PFSK-1 (cell line): Measurements from ENCODE around the gene PTPRT.

ENCODE experiments used
- FOXP2 ChIP-seq: optimal IDR thresholded peaks from 2 replicates; pipeline ENCODE3; 2011; ENCODE audit warnings: borderline replicate concordance, control low read depth, inconsistent platforms; ENCODE audit not compliant: insufficient read depth; ENCODE audit errors: extremely low read length, extremely low read depth
- POLR2AphosphoS5 ChIP-seq: IDR thresholded peaks from 2 replicates; pipeline ENCODE4 v1.6.1; 2012; ENCODE audit warnings: low read depth, mild to moderate bottlenecking, control low read depth, low read length, moderate library complexity
- REST ChIP-seq, 2 experiments: IDR thresholded peaks; 2 replicates each; pipeline versions ENCODE4 v1.6.1 to v1.8.0; 2011 to 2012; ENCODE audit warnings: low read depth in 2 of 2, low read length in 2 of 2, control low read depth in 1 of 2, inconsistent platforms in 1 of 2, mild to moderate bottlenecking in 1 of 2, moderate library complexity in 1 of 2; ENCODE audit not compliant: insufficient read depth in 1 of 2
- SIN3A ChIP-seq: IDR thresholded peaks from 2 replicates; pipeline ENCODE4 v1.6.1; 2012; ENCODE audit warnings: mild to moderate bottlenecking, low read length, moderate library complexity, borderline replicate concordance; ENCODE audit not compliant: insufficient read depth
- TAF1 ChIP-seq: IDR thresholded peaks from 2 replicates; pipeline ENCODE4 v1.6.1; 2012; ENCODE audit warnings: low read length, control low read depth, borderline replicate concordance; ENCODE audit not compliant: insufficient read depth

Gene PTPRT

DNA sequence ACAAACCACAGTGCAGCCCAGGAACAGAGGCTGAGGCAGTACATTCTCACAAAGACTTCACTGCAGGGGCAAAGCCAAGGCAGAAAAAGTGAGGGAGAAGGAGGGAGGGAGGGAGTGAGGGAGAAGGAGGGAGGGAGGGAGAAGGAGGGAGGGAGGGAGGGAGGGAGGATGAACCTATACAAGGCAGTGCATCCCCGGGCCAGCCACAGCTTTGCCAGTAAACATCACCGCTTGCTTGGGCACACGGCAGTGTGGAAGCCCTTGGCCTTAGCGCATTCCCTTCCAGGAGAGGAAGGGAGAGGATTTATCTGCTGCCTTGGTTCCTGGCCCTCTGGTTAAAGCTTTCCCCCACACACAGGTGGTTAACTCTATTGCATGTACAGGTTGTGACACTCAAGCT, 234.0 kb downstream of the PTPRT start:
- TF ChIP-seq SIN3A (no peak), POLR2AphosphoS5 (no peak), REST (IDR thresholded peaks at IDR 0.05; ENCODE audit: insufficient read depth in 1 of 2, low read depth in 2 of 2, low read length in 2 of 2) (no peak), TAF1 (no peak), FOXP2 (no peak)

DNA sequence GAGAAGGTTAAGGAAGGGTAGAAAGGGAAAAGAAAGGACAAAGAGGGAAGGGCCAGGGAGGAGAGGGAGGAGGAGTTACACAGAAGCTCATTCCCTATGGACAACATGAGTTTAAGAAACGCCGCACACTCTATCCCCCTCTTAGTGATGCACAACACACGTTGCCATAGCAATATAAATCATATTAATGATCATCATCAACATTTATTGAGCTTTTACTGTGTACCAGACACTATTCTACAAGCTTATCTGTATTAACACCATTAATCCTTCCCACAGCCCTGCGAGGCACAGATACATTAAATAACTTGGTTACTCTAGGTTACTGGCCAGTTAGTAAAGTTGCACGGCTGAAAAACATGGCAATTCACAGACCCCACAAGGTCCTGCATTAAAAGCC, 234.8 kb downstream of the PTPRT start:
- TF ChIP-seq TAF1 (no peak), SIN3A (no peak), REST (IDR thresholded peaks at IDR 0.05; ENCODE audit: insufficient read depth in 1 of 2, low read depth in 2 of 2, low read length in 2 of 2) (no peak), POLR2AphosphoS5 (no peak)

GRCh38 chr20:42949950-42950349, 239.8 kb downstream of the PTPRT start:
- TF ChIP-seq TAF1, result no peak
- no peak for TF ChIP-seq REST (IDR thresholded peaks at IDR 0.05; ENCODE audit: insufficient read depth in 1 of 2, low read depth in 2 of 2, low read length in 2 of 2)
- TF ChIP-seq POLR2AphosphoS5, result no peak
- no peak for TF ChIP-seq SIN3A
- no peak for TF ChIP-seq FOXP2

DNA sequence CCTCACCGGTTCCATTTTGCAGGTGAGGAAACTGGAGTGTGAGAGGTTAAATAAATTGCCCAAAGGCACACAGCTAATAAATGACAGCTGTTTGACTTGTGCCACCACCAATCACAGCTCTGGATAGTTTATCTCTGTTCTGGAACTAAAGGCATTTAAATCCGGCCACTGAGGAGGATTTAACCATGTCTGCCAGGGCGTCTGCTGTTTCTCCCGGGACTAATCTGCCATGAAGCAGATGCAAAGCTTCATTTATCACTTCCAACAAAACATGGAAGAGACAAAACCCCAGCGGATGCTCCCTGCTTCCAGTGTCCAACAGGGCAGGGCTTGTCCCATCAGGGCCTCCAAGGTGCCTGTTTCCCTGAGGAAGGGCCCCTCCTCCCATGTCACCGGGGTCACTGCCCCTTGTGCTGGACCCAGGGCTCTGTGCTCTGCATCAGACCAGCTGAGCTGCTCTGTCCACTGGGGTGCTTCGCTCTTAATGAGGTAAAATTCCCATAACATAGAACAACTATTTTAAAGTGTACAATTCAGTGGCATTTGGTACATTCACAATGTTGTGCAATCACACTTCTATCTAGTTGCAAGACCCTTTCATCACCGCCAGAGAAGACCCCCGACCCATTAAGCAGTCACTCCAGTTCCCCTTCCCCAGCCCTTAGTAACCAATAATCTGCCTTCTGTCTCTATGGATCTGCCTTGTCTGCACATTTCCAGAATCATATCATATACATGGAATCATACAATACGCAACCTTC, 244.3 kb downstream of the PTPRT start:
- TF ChIP-seq SIN3A (no peak), TAF1 (no peak), REST (IDR thresholded peaks at IDR 0.05; ENCODE audit: insufficient read depth in 1 of 2, low read depth in 2 of 2, low read length in 2 of 2) (no peak), FOXP2 (no peak), POLR2AphosphoS5 (no peak)

DNA sequence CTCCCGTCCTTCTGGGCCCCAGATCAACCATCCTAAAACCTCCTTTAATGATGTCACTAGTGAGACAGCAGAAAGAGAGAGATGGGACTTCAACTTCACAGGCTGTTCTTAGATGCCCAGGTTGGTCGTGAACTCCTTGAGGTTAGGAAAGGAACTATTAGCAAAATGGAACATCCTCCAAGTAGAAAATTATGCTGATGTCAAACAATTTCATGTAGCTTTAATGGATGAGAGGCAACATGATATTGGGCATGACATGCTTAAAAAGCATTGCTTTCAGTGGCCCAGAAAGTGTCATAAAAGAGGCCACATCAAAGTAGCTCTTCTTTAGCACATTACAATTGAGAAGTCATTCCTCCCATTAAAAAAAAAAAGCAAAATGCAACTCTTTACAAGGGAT, 248.1 kb downstream of the PTPRT start:
- TF ChIP-seq SIN3A (no peak), REST (IDR thresholded peaks at IDR 0.05; ENCODE audit: insufficient read depth in 1 of 2, low read depth in 2 of 2, low read length in 2 of 2) (no peak), POLR2AphosphoS5 (no peak), FOXP2 (no peak), TAF1 (no peak)
